DND-41 (cell line): ENCODE results near the gene UBC.
"Not testable (repeated sequence)": the region's sequence is repeated elsewhere in the genome, so short reads cannot be mapped to it uniquely, and the experiment has no call there.

ENCODE experiments used
- ATAC-seq: fragments of 200-7000 bp; cut with Tn5 transposase; 3 replicates; pipeline ENCODE4 v1.9.1; 2021; ENCODE audit warnings: low read depth; ENCODE audit not compliant: insufficient read depth
- DNase-seq: peaks from one replicate; pipeline ENCODE4 v3.0.0-alpha.2; 2020
- H2AFZ ChIP-seq: 2 replicates; pipeline ENCODE4 v1.6.0; 2012; ENCODE audit warnings: low read depth, low read length
- H3K27ac ChIP-seq: 2 replicates; pipeline ENCODE4 v1.5.1; 2012; ENCODE audit warnings: low read length, inconsistent platforms
- H3K27me3 ChIP-seq: fragments of 200-600 bp; sonication (generic); 2 replicates; pipeline ENCODE4 v1.6.0; 2012; ENCODE audit warnings: low read length, mild to moderate bottlenecking, inconsistent platforms; ENCODE audit not compliant: insufficient read depth, poor library complexity
- H3K36me3 ChIP-seq: 2 replicates; pipeline ENCODE4 v1.5.1; 2012; ENCODE audit warnings: low read length, inconsistent platforms; ENCODE audit not compliant: insufficient read depth
- H3K4me1 ChIP-seq: 2 replicates; pipeline ENCODE4 v1.5.1; 2012; ENCODE audit warnings: mild to moderate bottlenecking, low read length; ENCODE audit not compliant: insufficient read depth
- H3K4me2 ChIP-seq: 2 replicates; pipeline ENCODE4 v1.6.0; 2012; ENCODE audit warnings: mild to moderate bottlenecking, moderate library complexity, low read length, inconsistent platforms; ENCODE audit not compliant: insufficient read depth
- H3K4me3 ChIP-seq, 2 experiments: fragments of 200-600 bp in 1 of 2; shearing (Covaris generic) in 1 of 2; 2 replicates each; pipeline ENCODE4 v1.5.1; 2012 to 2016; ENCODE audit warnings: inconsistent platforms in 2 of 2, low read length in 2 of 2, mild to moderate bottlenecking in 2 of 2, low read depth in 1 of 2, moderate library complexity in 1 of 2
- H3K79me2 ChIP-seq: 2 replicates; pipeline ENCODE4 v1.6.0; 2012; ENCODE audit warnings: low read length, inconsistent platforms; ENCODE audit not compliant: insufficient read depth
- H3K9ac ChIP-seq: 2 replicates; pipeline ENCODE4 v1.6.0; 2012; ENCODE audit warnings: low read depth, mild to moderate bottlenecking, inconsistent platforms, low read length, moderate library complexity
- H3K9me3 ChIP-seq: 2 replicates; pipeline ENCODE4 v1.5.1; 2012; ENCODE audit warnings: low read length, moderate library complexity, mild to moderate bottlenecking, inconsistent platforms; ENCODE audit not compliant: insufficient read depth, severe bottlenecking
- H4K20me1 ChIP-seq: 2 replicates; pipeline ENCODE4 v1.6.0; 2012; ENCODE audit warnings: low read length; ENCODE audit not compliant: insufficient read depth
- CTCF ChIP-seq: IDR thresholded peaks from 2 replicates; pipeline ENCODE4 v1.5.1; 2012; ENCODE audit warnings: borderline replicate concordance, low read length, moderate library complexity, mild to moderate bottlenecking; ENCODE audit not compliant: poor library complexity, severe bottlenecking; ENCODE audit errors: extremely low read depth
- EZH2 ChIP-seq: IDR thresholded peaks from 3 replicates; pipeline ENCODE4 v1.6.1; 2012; ENCODE audit warnings: borderline replicate concordance, low read depth, mild to moderate bottlenecking, moderate library complexity, low read length, inconsistent platforms; ENCODE audit not compliant: severe bottlenecking

The UBC gene

GRCh38 chr12:124881123-124881522 is 33.3 kb downstream of the UBC start:
- no peak overlapping the region for H2AFZ ChIP-seq
- DNase-seq, result no peak
- no peak for TF ChIP-seq EZH2
- TF ChIP-seq CTCF, result no peak
- H3K27ac ChIP-seq, result no peak overlapping the region
- H3K4me3 ChIP-seq, result no peak overlapping the region
- H3K9ac ChIP-seq, result no peak overlapping the region
- 0 out of 2 replicates have a peak, but pooled peaks cover 4% of the 10 kb centered on the region for H3K4me1 ChIP-seq
- no peaks in the 10 kb centered on the region for H3K79me2 ChIP-seq
- H3K27me3 ChIP-seq, result no peaks in the 10 kb centered on the region
- no peak overlapping the region for H3K4me2 ChIP-seq
- no peaks in the 10 kb centered on the region for H4K20me1 ChIP-seq
- H3K36me3 ChIP-seq, result no peaks in the 10 kb centered on the region
- ATAC-seq, result no peak
- H3K9me3 ChIP-seq, result no peaks in the 10 kb centered on the region

GRCh38 chr12:124880335-124880734 is 34.1 kb downstream of the UBC start:
- H3K36me3 ChIP-seq, H3K27me3 ChIP-seq, ATAC-seq, H3K4me2 ChIP-seq, H3K9ac ChIP-seq, H3K79me2 ChIP-seq, DNase-seq, H4K20me1 ChIP-seq, H3K27ac ChIP-seq, H2AFZ ChIP-seq, H3K4me1 ChIP-seq, H3K9me3 ChIP-seq, H3K4me3 ChIP-seq: not testable (repeated sequence)

GRCh38 chr12:124878795-124879516 is 35.5 kb downstream of the UBC start:
- H3K36me3 ChIP-seq, result no peaks in the 10 kb centered on the region
- no peak overlapping the region for H2AFZ ChIP-seq
- H3K4me1 ChIP-seq, result 0 out of 2 replicates have a peak, but pooled peaks cover 4% of the 10 kb centered on the region
- DNase-seq, result no peak
- no peaks in the 10 kb centered on the region for H3K9me3 ChIP-seq
- H3K4me2 ChIP-seq, result no peak overlapping the region
- no peaks in the 10 kb centered on the region for H3K79me2 ChIP-seq
- H3K9ac ChIP-seq, result no peak overlapping the region
- H3K27me3 ChIP-seq, result no peaks in the 10 kb centered on the region
- TF ChIP-seq CTCF (no peak), EZH2 (no peak)
- no peak overlapping the region for H3K4me3 ChIP-seq
- H4K20me1 ChIP-seq, result no peaks in the 10 kb centered on the region
- ATAC-seq, result no peak
- H3K27ac ChIP-seq, result no peak overlapping the region

- no peak overlapping the region for H3K4me2 ChIP-seq
- H3K36me3 ChIP-seq, result no peaks in the 10 kb centered on the region
- no peaks in the 10 kb centered on the region for H3K9me3 ChIP-seq
- H3K4me1 ChIP-seq, result 0 out of 2 replicates have a peak, but pooled peaks cover 4% of the 10 kb centered on the region
- ATAC-seq (no peak), DNase-seq (no peak)
- H3K9ac ChIP-seq, result no peak overlapping the region
- H3K4me3 ChIP-seq, result no peak overlapping the region
- H3K27ac ChIP-seq, result no peak overlapping the region
- H3K27me3 ChIP-seq, result no peaks in the 10 kb centered on the region
- no peaks in the 10 kb centered on the region for H3K79me2 ChIP-seq
- no peak for TF ChIP-seq CTCF
- TF ChIP-seq EZH2, result no peak
- no peaks in the 10 kb centered on the region for H4K20me1 ChIP-seq
- no peak overlapping the region for H2AFZ ChIP-seq
Observed at GRCh38 chr12:124877423-124877822, 37.0 kb downstream of the UBC start.
